Measurements from ENCODE around the gene PITPNM2. TPM values are rescaled to one million over a fixed set of nuclear protein-coding genes. Genes with fewer than 3 reads are reported as not detected.

Gene PITPNM2
- total RNA-seq, 1 donor from 2014 or later = 0.56 TPM

DNA sequence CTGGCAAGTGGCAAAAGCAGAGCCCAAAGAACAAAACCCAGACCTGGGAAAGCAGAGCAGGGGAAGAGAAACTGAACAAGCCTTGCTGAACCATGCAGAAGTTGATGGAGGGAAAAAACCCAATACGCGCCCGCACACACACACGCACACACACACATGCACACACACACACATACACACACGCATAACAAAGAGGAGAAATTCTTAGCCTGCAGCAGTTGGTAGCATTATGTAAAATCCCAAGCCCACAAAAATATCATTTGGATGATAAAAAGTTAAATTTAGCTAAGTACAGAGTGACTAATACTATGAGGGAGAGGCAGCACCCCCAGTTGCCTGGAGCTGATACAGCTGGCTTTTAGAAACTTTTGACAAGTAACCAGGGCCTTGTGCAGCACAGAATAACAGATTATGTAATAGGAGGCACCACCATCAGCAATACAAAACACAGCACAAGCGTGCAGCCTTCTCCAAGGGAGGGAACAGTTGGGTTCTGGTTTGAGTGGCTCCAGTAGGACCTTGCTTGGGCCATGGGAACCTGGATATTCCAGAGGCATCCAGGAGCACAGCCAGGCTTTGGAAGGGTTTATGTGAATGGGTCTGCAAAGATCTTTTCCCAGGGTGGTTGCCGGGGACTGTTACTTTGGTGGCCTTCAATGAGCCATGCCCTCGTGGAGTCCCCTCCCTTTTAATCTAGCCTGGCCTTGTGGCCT lies 35.3 kb downstream of the PITPNM2 start:
- no peaks in the 10 kb centered on the region for H3K79me2 ChIP-seq (ENCODE audit: low read depth)
- no peak for DNase-seq (ENCODE audit: low spot score)
- H3K4me3 ChIP-seq = no peak overlapping the region
- H2AFZ ChIP-seq (replicated peaks) = no peak overlapping the region
- H3K36me3 Mint-ChIP-seq = no peaks in the 10 kb centered on the region
- no peak for TF ChIP-seq EZH2phosphoT487 (IDR thresholded peaks at IDR 0.05)
- no peak for TF ChIP-seq EZH2 (IDR thresholded peaks at IDR 0.05)
- TF ChIP-seq, protein P1, sequence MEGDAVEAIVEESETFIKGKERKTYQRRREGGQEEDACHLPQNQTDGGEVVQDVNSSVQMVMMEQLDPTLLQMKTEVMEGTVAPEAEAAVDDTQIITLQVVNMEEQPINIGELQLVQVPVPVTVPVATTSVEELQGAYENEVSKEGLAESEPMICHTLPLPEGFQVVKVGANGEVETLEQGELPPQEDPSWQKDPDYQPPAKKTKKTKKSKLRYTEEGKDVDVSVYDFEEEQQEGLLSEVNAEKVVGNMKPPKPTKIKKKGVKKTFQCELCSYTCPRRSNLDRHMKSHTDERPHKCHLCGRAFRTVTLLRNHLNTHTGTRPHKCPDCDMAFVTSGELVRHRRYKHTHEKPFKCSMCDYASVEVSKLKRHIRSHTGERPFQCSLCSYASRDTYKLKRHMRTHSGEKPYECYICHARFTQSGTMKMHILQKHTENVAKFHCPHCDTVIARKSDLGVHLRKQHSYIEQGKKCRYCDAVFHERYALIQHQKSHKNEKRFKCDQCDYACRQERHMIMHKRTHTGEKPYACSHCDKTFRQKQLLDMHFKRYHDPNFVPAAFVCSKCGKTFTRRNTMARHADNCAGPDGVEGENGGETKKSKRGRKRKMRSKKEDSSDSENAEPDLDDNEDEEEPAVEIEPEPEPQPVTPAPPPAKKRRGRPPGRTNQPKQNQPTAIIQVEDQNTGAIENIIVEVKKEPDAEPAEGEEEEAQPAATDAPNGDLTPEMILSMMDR (IDR thresholded peaks at IDR 0.05) = no peak
- no peaks in the 10 kb centered on the region for H3K36me3 ChIP-seq
- H3K4me2 ChIP-seq = no peak overlapping the region
- H4K20me1 ChIP-seq (ENCODE audit: low read depth) = no peaks in the 10 kb centered on the region
- no peaks in the 10 kb centered on the region for H3K9me3 ChIP-seq (ENCODE audit: low read depth)
- H3K4me1 ChIP-seq = peaks cover 6% of the 10 kb centered on the region
- H3K4me3 Mint-ChIP-seq = no peak overlapping the region
- no peaks in the 10 kb centered on the region for H3K9me3 Mint-ChIP-seq
- peaks cover 25% of the 10 kb centered on the region for H3F3A ChIP-seq (ENCODE audit: low read depth)
- no peak overlapping the region for H3K27ac ChIP-seq
- peaks cover 49% of the 10 kb centered on the region for H3K4me1 Mint-ChIP-seq
- peaks cover 24% of the 10 kb centered on the region for H3K27me3 ChIP-seq
- no peak overlapping the region for H3K9ac ChIP-seq
- H3K27ac Mint-ChIP-seq = peak overlapping the region; percentile 47
- peaks cover 7% of the 10 kb centered on the region for H3K27me3 Mint-ChIP-seq (ENCODE audit: insufficient read depth, low read depth)

DNA sequence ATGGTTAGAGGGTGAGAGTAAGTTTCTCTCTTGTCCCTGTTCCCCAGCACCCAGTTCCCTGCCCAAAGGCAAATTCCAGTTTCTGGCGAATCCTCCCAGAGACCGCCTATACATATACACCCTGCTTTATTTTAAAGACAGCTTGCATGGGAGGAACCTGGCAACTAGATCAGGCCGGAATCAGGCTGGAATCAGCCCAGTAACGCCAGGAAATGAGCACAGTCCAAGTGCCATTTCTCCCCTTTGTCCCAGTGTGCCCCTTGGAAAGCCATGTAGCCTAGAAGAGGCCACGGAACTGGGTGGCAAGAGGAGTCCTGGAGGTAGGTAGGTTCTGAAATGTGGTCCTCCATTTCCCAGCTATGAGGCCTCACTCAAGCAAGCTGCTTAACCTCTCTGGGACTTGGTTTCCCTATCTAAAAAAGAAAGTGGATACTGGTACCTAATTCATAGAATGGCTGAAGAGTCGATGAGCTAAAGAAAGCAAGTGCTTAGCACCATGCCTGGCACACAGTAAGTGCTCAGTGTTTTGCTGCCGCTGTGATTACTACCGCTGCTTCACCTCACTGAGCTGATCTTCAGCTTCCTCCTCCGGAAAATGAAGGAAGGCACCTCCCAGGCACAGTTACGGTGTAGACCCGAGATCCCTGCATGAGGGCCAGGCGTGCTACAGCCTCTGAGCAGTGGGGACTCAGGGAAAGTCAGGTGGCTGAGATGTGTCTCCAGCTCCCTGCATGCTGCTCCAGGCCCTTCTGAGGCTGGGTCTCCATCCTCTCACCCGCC lies 36.4 kb downstream of the PITPNM2 start:
- H3K36me3 Mint-ChIP-seq = no peaks in the 10 kb centered on the region
- H3K9me3 Mint-ChIP-seq = no peaks in the 10 kb centered on the region
- Histone ChIP-seq H3K27me3 (peaks cover 24% of the 10 kb centered on the region), H3K36me3 (no peaks in the 10 kb centered on the region), H4K20me1 (ENCODE audit: low read depth) (no peaks in the 10 kb centered on the region), H2AFZ (replicated peaks) (no peak overlapping the region), H3K79me2 (ENCODE audit: low read depth) (no peaks in the 10 kb centered on the region), H3K27ac (no peak overlapping the region), H3K4me2 (no peak overlapping the region), H3K4me3 (no peak overlapping the region), H3K4me1 (peaks cover 6% of the 10 kb centered on the region), H3K9ac (no peak overlapping the region), H3K9me3 (ENCODE audit: low read depth) (no peaks in the 10 kb centered on the region), H3F3A (ENCODE audit: low read depth) (peaks cover 18% of the 10 kb centered on the region)
- H3K4me1 Mint-ChIP-seq = peaks cover 52% of the 10 kb centered on the region
- no peak for DNase-seq (ENCODE audit: low spot score)
- TF ChIP-seq EZH2 (IDR thresholded peaks at IDR 0.05) = no peak
- TF ChIP-seq, protein P1 (IDR thresholded peaks at IDR 0.05) = no peak
- no peak for TF ChIP-seq EZH2phosphoT487 (IDR thresholded peaks at IDR 0.05)
- H3K4me3 Mint-ChIP-seq = no peak overlapping the region
- H3K27ac Mint-ChIP-seq = no peak overlapping the region
- H3K27me3 Mint-ChIP-seq (ENCODE audit: insufficient read depth, low read depth) = peaks cover 6% of the 10 kb centered on the region

DNA sequence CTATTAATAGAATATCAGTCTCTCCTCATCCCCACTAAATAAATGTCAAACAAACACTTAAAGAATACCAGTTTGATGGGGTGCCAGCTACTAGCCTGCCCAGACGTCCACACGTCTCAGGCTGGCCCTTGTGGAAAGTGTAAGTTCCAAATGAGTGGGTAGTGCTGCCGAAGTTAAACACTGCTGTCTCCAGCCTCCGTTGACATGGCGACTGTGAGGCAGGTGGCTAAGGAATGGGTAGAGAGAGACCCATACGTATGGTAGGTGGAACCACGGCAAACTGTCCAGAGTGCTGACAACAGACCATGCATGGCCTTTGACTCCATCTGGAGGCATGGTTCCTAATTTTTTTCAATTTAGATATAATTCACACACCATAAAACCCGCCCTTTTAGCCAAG lies 37.9 kb downstream of the PITPNM2 start:
- H3K4me2 ChIP-seq = no peak overlapping the region
- H3K27me3 Mint-ChIP-seq (ENCODE audit: insufficient read depth, low read depth) = peaks cover 6% of the 10 kb centered on the region
- H3K4me1 ChIP-seq = peaks cover 6% of the 10 kb centered on the region
- H3K27ac Mint-ChIP-seq = no peak overlapping the region
- H3K9ac ChIP-seq = no peak overlapping the region
- H2AFZ ChIP-seq (replicated peaks) = no peak overlapping the region
- H4K20me1 ChIP-seq (ENCODE audit: low read depth) = no peaks in the 10 kb centered on the region
- no peak overlapping the region for H3K4me3 Mint-ChIP-seq
- no peak for DNase-seq (ENCODE audit: low spot score)
- H3K79me2 ChIP-seq (ENCODE audit: low read depth) = no peaks in the 10 kb centered on the region
- H3K9me3 ChIP-seq (ENCODE audit: low read depth) = no peaks in the 10 kb centered on the region
- TF ChIP-seq, protein P1 (IDR thresholded peaks at IDR 0.05) = no peak
- TF ChIP-seq EZH2 (IDR thresholded peaks at IDR 0.05) = no peak
- TF ChIP-seq EZH2phosphoT487 (IDR thresholded peaks at IDR 0.05) = no peak
- no peaks in the 10 kb centered on the region for H3K36me3 Mint-ChIP-seq
- peaks cover 48% of the 10 kb centered on the region for H3K4me1 Mint-ChIP-seq
- no peak overlapping the region for H3K27ac ChIP-seq
- H3K36me3 ChIP-seq = no peaks in the 10 kb centered on the region
- H3K9me3 Mint-ChIP-seq = no peaks in the 10 kb centered on the region
- peaks cover 20% of the 10 kb centered on the region for H3K27me3 ChIP-seq
- peaks cover 3% of the 10 kb centered on the region for H3F3A ChIP-seq (ENCODE audit: low read depth)
- no peak overlapping the region for H3K4me3 ChIP-seq

Measured in neural progenitor cell (in vitro differentiated cells).